Activated CD8-positive, alpha-beta memory T cell treated with anti-CD3 and anti-CD28 coated beads, Interleukin-2, amount 10 ng/mL, durations not matched to agents 7 days and 5 days (primary cell): ENCODE data around the gene DGKI. TPM values are rescaled to one million over a fixed set of nuclear protein-coding genes. Genes with fewer than 3 reads are reported as not detected.

Source experiments
- ATAC-seq: fragments of 150-1000 bp; cut with Tn5 transposase; one replicate; pipeline ENCODE4 v1.10.0; 2021; ENCODE audit warnings: moderate library complexity
- CTCF ChIA-PET: fragments of 350-600 bp; sonication (Branson Sonifier 250); formaldehyde crosslinking; loops from one replicate; lab custom pipeline; 2021; ENCODE audit warnings: antibody characterized with exemption; lab: Charles Lee
- DNase-seq: peaks from one replicate; pipeline ENCODE4 v3.0.0-alpha.2; 2020
- H3K27ac Mint-ChIP-seq: one replicate; pipeline ENCODE4 v1.8.0; 2021; ENCODE audit warnings: mild to moderate bottlenecking, mixed read lengths
- H3K27me3 Mint-ChIP-seq: one replicate; pipeline ENCODE4 v1.8.0; 2021; ENCODE audit warnings: mixed read lengths
- H3K36me3 Mint-ChIP-seq: one replicate; pipeline ENCODE4 v1.8.0; 2021; ENCODE audit warnings: mild to moderate bottlenecking, mixed read lengths
- H3K4me1 Mint-ChIP-seq: one replicate; pipeline ENCODE4 v1.8.0; 2021; ENCODE audit warnings: mixed read lengths
- H3K4me3 Mint-ChIP-seq: one replicate; pipeline ENCODE4 v1.8.0; 2021; ENCODE audit warnings: mild to moderate bottlenecking, moderate library complexity, mixed read lengths
- H3K9me3 Mint-ChIP-seq: one replicate; pipeline ENCODE4 v1.8.0; 2022; ENCODE audit warnings: low read depth, mixed read lengths
- total RNA-seq, 2 experiments: library from RNA; stranded (reverse); gene quantifications; one replicate each; pipeline ENCODE4 v1.2.3, GENCODE V29; 2021

The DGKI gene
- total RNA-seq, 2 experiments from 2014 or later, result 2.2 TPM; not detected in 1

- Mint-ChIP-seq H3K27me3 (peaks cover 9% of the 10 kb centered on the region), H3K27ac (no peak within 1 kb of the TSS), H3K9me3 (no peaks in the 10 kb centered on the region), H3K4me1 (no peaks in the 10 kb centered on the region), H3K4me3 (no peak within 1 kb of the TSS), H3K36me3 (no peaks in the 10 kb centered on the region)
- CTCF ChIA-PET, result no interaction called here
- ATAC-seq (no peak), DNase-seq (no peak)
These were observed 503.4 kb downstream of the DGKI start, which contains the start of gene PTN for GRCh38 chr7:137343281-137343841. PTN (minus strand) TSS chr7:137343733; CDS start chr7:137254973, 88,760 bp downstream.

- no peaks in the 10 kb centered on the region for H3K9me3 Mint-ChIP-seq
- CTCF ChIA-PET, result no interaction called here
- no peak overlapping the region for H3K27ac Mint-ChIP-seq
- no peak for ATAC-seq
- H3K36me3 Mint-ChIP-seq, result no peaks in the 10 kb centered on the region
- H3K27me3 Mint-ChIP-seq, result peaks cover 9% of the 10 kb centered on the region
- H3K4me3 Mint-ChIP-seq, result no peak overlapping the region
- no peaks in the 10 kb centered on the region for H3K4me1 Mint-ChIP-seq
- DNase-seq, result no peak
These were observed 503.9 kb downstream of the DGKI start for GRCh38 chr7:137342828-137343261.

- H3K36me3 Mint-ChIP-seq, result no peaks in the 10 kb centered on the region
- no peaks in the 10 kb centered on the region for H3K9me3 Mint-ChIP-seq
- ATAC-seq, result no peak
- H3K27me3 Mint-ChIP-seq, result peaks cover 9% of the 10 kb centered on the region
- DNase-seq, result no peak
- H3K27ac Mint-ChIP-seq, result no peak overlapping the region
- no peak overlapping the region for H3K4me3 Mint-ChIP-seq
- CTCF ChIA-PET, result no interaction called here
- no peaks in the 10 kb centered on the region for H3K4me1 Mint-ChIP-seq
These were observed 504.5 kb downstream of the DGKI start for GRCh38 chr7:137342265-137342664.

- H3K27me3 Mint-ChIP-seq, result peaks cover 3% of the 10 kb centered on the region
- CTCF ChIA-PET, result no interaction called here
- H3K27ac Mint-ChIP-seq, result no peak overlapping the region
- H3K36me3 Mint-ChIP-seq, result no peaks in the 10 kb centered on the region
- no peak overlapping the region for H3K4me3 Mint-ChIP-seq
- ATAC-seq, result no peak
- peaks cover 2% of the 10 kb centered on the region for H3K9me3 Mint-ChIP-seq
- no peaks in the 10 kb centered on the region for H3K4me1 Mint-ChIP-seq
- no peak for DNase-seq
These were observed 508.9 kb downstream of the DGKI start for GRCh38 chr7:137337902-137338301.

- CTCF ChIA-PET, result no interaction called here
- Mint-ChIP-seq H3K4me1 (no peaks in the 10 kb centered on the region), H3K9me3 (peaks cover 2% of the 10 kb centered on the region), H3K36me3 (no peaks in the 10 kb centered on the region), H3K4me3 (no peak overlapping the region), H3K27ac (no peak overlapping the region), H3K27me3 (no peaks in the 10 kb centered on the region)
- DNase-seq (no peak), ATAC-seq (no peak)
These were observed 511.0 kb downstream of the DGKI start for GRCh38 chr7:137335814-137336213.

GRCh38 chr7:137331378-137331777, 515.4 kb downstream of the DGKI start:
- ATAC-seq (no peak), DNase-seq (no peak)
- H3K4me3 Mint-ChIP-seq, result no peak overlapping the region
- H3K36me3 Mint-ChIP-seq, result no peaks in the 10 kb centered on the region
- CTCF ChIA-PET, result no interaction called here
- no peaks in the 10 kb centered on the region for H3K4me1 Mint-ChIP-seq
- no peaks in the 10 kb centered on the region for H3K27me3 Mint-ChIP-seq
- H3K9me3 Mint-ChIP-seq, result peaks cover 2% of the 10 kb centered on the region
- H3K27ac Mint-ChIP-seq, result no peak overlapping the region

Other genes starting within 250 kb of the DGKI start
- gene CREB3L2, start 155.1 kb upstream of the DGKI start, total RNA-seq, result 10 to 100 TPM; 24.0 to 29.0 TPM
- gene AKR1D1, start 229.5 kb upstream of the DGKI start, total RNA-seq, result not detected